Fibroblast of mammary gland (primary cell): Measurements from ENCODE around the gene CEP170.

Source experiments
- DNase-seq: peaks from one replicate; pipeline ENCODE4 v3.0.0-alpha.2; 2010; ENCODE audit warnings: low read depth
- H3K4me3 ChIP-seq: 2 replicates; pipeline ENCODE4 v1.5.1; 2011; ENCODE audit warnings: low read depth, mild to moderate bottlenecking, low read length, moderate library complexity; ENCODE audit not compliant: control insufficient read depth
- TF ChIP-seq, protein P1 (sequence below): conservative IDR thresholded peaks from 2 replicates; pipeline ENCODE4 v1.5.1; 2011; ENCODE audit warnings: low read depth, low read length, inconsistent platforms; ENCODE audit not compliant: control insufficient read depth, insufficient read depth

Gene CEP170

GRCh38 chr1:243254927-243255790, at the start of gene CEP170:
Gene CEP170, minus strand, starts transcription at chr1:243255281. Its CDS starts 30,001 bp downstream, at chr1:243225280.
- H3K4me3 ChIP-seq: peak within 1 kb of the TSS; percentile 84
- peak; percentile 93 for DNase-seq
- TF ChIP-seq, protein P1, sequence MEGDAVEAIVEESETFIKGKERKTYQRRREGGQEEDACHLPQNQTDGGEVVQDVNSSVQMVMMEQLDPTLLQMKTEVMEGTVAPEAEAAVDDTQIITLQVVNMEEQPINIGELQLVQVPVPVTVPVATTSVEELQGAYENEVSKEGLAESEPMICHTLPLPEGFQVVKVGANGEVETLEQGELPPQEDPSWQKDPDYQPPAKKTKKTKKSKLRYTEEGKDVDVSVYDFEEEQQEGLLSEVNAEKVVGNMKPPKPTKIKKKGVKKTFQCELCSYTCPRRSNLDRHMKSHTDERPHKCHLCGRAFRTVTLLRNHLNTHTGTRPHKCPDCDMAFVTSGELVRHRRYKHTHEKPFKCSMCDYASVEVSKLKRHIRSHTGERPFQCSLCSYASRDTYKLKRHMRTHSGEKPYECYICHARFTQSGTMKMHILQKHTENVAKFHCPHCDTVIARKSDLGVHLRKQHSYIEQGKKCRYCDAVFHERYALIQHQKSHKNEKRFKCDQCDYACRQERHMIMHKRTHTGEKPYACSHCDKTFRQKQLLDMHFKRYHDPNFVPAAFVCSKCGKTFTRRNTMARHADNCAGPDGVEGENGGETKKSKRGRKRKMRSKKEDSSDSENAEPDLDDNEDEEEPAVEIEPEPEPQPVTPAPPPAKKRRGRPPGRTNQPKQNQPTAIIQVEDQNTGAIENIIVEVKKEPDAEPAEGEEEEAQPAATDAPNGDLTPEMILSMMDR: no peak

DNA sequence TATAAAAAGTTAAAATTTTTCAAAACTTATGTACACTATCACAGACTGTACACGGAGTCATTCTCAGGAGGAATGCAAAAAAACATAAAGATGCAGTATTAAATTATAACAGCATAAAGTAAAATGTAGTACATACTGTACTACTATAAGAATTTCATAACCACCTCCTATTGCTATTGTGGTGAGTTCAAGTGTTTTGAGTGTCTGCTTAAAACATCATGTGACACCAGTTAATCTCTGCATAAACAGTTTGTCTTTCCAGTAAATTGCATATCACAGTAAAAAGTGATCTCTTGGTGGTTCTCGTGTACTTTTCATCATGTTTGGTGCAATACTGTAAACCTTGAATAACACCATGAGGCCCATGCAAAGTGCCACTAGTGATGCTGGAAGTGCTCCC, 46.0 kb upstream of the CEP170 start:
- TF ChIP-seq, protein P1: no peak
- DNase-seq: no peak
- no peak overlapping the region for H3K4me3 ChIP-seq

GRCh38 chr1:243299069-243299468, 44.0 kb upstream of the CEP170 start:
- no peak overlapping the region for H3K4me3 ChIP-seq
- TF ChIP-seq, protein P1: no peak
- DNase-seq: no peak

GRCh38 chr1:243294723-243295121, 39.6 kb upstream of the CEP170 start:
- H3K4me3 ChIP-seq: no peak overlapping the region
- TF ChIP-seq, protein P1: no peak

GRCh38 chr1:243293941-243294722, 39.1 kb upstream of the CEP170 start:
- TF ChIP-seq, protein P1: no peak
- H3K4me3 ChIP-seq: no peak overlapping the region
- DNase-seq: no peak

More at GRCh38 chr1:243294723-243295121, 39.6 kb upstream of the CEP170 start:
- peak; percentile 85 for DNase-seq

- DNase-seq: no peak
- TF ChIP-seq, protein P1: no peak
- H3K4me3 ChIP-seq: no peak overlapping the region
Observed at GRCh38 chr1:243292117-243292516, 37.0 kb upstream of the CEP170 start.
